RCC 7860 (cell line): ENCODE results near the gene SBF2.

Experiments used
- DNase-seq: peaks from one replicate; pipeline ENCODE4 v3.0.0-alpha.2; 2015; ENCODE audit warnings: low spot score
- FAIRE-seq: peaks from 2 replicates; lab custom pipeline; 2012; peaks lifted over from hg19 to GRCh38; lab: Jason Lieb, UNC

SBF2 gene

DNA sequence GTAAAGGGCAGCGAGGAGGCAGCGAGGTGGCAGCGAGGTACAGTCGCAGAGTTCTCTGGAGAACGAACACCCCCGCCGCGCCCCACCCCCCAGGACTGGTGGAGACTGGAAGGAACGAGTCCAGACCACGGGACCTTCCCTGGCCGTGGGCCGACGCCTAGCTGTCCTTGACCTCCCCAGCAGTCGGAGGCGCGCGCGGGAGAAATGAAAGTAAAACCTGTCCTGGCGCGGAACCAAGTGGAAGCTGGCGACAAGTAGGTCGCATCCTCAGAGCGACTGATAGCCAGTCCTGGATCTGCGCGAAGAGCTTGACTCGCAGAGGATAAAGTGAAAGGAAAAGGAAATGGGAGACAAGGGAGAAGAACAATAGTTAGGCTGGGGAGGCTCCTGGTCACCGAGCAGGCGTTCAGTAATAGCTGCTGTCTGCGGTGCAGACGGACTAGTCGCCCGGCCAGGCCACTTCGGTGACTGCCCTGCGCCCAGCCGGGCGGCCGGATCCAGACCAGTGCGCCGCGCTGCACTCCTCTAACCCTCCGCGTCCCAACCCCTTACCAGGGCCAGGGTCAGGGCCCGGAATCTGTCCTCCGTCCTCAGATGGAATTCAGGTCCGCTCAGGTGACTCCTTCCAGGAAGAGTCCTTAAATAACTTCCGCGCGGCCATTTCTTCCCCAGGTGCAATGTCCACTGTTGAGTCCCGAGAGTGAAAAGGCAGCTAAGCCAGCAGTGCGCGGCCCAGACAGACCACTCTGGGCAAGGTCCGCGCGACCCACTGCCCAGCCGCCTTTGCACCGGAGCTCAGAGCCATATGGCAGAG is 8.9 kb upstream of the SBF2 start:
- peak; percentile 68 for DNase-seq
- no peak for FAIRE-seq

DNA sequence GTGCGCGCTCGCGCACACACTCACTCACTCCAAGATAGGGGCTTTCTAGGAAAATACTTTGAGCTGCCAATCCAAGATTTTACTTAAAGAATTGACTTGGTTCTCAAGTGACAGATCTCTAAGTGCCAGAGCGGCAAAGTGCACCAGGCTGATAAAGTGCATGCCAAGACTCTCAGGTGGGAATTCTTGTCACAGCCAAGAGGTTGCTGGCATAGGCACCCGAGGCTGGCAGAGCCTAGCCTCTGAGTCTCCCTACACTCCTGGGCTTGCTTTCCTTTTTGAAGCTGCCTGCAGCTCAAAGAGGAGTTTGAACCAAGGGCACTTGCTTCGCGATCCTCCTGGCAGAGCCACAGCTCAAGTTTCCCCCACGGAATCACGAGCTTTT is 8.3 kb upstream of the SBF2 start:
- DNase-seq (no peak), FAIRE-seq (no peak)

DNA sequence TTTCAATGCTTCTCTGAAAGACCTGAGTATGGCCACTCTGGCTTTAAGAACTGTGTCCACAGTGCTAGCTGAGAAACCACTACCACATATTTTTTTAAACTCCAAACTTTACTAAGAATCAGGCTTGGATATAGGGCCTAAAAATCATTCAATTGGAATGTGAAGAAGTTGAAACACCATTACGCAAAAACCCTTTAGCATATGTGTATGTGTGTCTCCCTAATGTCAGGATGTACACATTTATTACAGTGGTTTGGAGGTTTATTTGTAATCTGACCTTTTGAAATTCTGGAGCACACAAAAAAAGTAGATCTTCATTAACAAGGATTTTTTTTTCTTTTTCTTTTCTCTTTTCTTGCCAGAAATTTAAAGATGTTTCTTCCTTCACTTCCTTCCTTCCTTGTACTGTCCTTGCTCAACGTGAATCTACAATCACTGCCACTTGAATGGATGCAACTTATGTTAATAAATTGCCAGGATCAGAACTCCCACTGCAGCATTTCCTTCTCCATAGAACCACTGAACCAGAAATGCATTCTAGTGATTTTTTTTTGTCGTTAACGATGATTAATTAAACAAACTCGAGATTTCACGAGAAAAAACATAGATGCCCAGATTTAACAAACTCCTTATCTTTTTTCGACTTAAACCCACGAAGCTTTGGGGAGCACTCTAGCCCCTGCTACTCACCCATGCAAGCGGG is 7.8 kb upstream of the SBF2 start:
- peak; percentile 88 for FAIRE-seq
- DNase-seq: peak; percentile 74

DNA sequence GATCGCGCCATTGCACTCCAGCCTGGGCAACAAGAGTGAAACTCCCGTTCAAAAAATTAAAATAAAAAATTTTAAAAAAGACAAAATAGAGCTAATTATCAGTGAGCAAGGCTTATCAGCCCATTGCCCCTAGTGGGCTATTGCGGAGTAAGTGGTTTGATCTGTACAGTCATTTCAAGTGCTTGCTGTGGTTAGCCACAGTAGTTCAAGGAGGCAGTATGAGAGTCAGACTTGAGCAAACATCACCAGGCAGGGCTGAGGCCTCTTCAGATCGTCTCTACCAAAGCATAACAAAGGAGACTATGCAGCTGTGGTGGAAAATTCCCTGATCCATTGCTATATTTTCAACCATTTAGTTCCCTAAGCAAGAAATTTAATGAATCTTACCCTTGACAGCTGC is 4.3 kb upstream of the SBF2 start:
- DNase-seq (peak; percentile 87), FAIRE-seq (peak; percentile 93)

DNA sequence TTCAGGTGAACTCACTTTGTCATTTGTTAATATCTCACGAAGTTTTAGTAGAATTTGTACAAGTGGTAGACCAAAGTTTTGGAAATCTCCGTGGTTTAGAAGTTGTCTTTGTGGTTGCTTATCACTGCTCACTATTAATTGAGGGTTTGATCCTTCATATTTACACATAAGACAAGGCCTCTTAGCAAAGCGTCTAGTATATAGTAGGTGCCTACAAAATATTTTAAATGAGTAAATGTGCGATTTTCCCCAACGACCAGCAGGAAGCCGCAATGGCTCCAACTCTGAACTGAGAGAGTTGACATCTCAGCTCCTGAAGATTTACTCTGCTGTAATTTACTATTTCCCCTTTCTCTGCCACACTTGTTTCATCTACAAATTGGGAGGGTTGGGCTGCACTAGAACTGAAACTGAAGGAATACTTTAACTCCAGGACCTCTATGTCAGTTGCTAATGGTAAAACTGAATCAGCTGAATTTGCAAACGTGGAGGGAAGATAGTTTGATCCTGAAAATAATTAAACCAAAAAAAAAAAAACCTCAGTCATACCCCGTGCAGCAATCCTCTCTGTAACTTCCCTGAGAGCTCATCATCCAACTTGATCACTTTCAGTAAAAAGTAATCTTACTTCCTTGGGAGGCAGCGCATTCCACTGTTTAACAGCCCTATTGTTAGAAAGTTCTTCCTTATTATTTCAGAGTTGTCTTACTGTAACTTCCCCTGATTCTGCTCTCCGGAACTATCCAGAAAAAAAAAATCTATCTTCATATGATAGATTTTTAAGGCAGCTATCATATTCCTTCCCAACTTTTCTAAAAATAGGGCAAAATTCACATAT is 1.3 kb upstream of the SBF2 start:
- no peak for FAIRE-seq
- no peak for DNase-seq

DNA sequence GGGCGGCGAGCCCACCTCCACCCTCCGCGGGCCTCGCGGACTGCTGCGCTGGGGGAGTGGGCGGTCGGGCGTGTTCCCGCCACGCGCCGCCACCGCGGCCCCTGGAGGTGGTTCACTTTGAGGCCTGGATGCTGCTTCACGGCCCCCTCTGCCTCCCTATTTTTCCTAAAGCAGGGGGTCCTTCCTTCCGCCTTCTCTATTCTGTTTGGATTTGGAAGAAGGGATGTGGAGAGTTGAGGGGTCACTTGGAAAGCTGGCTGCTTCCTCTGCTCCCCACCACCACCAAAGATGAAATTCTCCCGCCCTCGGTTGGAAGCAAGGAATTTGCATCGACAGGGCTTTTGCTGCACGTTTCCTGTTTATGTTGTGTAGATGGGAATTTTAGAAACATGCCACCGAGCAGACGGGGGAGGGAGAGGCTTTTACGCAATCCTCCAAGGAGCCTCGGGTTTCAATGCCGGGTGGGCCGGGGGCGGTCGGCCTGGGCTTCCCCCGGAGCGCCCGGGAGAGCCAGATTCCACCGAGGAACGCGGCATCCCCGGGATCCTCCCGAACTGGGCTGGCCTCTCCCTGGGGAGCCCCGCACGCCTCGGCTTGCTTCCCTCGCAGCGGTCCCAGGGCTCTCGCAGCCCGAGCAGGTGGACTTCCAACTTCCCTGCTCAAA is 403 bp upstream of the SBF2 start:
- FAIRE-seq: no peak

DNA sequence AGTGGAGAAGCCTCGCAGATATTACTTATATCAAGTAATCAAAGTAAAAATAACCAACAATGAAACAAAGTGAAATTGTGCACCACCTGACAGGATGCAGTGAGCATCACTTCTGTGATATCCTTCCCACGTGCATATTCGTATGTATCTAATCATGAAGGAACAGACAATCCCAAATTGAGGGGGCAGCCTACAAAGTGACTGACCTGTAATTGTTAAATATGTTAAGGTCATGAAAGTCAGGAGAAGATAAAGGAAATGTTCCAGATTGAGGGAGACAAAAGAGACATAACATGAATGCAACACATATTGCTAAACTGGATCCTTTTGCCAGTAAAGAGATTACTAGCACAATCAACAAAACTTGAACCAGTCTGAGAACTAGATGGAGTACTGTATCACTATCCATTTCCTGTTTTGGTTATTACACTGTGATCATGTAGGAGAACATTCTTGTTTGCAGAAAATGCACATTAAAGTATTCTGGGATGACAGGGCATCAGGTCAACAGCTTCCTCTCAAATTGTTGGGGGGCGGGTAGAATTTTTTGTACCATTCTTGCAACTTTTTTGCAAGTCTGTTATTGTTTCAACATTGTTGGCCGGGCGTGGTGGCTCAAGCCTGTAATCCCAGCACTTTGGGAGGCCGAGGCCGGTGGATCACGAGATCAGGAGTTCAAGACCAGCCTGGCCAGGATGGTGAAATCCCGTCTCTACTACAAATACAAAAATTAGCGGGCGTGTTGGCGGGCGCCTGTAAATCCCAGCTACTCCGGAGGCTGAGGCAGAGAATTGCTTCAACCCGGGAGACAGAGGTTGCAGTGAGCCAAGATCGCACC is 2.0 kb downstream of the SBF2 start:
- FAIRE-seq (no peak), DNase-seq (no peak)

More for the DNA sequence above, 403 bp upstream of the SBF2 start:
- DNase-seq: no peak

DNA sequence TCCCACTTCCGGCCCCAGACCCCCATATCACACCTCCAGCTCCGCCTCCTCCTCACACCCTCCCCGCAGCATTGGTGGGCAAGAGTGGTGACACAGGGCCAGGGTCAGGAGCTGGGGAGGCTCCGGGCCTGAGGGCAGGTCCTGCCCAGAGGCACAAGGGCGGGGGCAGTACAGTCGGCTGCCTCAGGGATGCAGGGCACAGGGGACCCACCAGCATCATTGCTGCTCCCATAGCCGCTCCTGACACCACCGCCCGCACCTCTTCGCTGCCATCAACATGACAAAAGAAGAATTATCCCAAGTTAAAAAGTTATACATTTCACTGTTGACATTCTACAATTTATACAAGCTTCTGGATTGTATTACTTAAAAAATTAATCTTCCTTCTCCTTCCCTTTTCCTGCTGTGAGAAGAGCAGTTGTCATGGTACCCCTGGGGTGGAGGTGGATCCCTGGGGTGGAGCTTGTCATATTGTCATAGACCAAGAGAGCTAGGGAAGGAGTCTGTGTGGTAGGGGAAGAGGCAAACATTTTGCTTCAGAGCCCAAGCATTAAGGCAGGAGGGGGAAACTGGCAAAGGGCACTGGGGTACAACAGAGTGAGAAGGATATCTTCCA is 4.1 kb downstream of the SBF2 start:
- DNase-seq (no peak), FAIRE-seq (no peak)

DNA sequence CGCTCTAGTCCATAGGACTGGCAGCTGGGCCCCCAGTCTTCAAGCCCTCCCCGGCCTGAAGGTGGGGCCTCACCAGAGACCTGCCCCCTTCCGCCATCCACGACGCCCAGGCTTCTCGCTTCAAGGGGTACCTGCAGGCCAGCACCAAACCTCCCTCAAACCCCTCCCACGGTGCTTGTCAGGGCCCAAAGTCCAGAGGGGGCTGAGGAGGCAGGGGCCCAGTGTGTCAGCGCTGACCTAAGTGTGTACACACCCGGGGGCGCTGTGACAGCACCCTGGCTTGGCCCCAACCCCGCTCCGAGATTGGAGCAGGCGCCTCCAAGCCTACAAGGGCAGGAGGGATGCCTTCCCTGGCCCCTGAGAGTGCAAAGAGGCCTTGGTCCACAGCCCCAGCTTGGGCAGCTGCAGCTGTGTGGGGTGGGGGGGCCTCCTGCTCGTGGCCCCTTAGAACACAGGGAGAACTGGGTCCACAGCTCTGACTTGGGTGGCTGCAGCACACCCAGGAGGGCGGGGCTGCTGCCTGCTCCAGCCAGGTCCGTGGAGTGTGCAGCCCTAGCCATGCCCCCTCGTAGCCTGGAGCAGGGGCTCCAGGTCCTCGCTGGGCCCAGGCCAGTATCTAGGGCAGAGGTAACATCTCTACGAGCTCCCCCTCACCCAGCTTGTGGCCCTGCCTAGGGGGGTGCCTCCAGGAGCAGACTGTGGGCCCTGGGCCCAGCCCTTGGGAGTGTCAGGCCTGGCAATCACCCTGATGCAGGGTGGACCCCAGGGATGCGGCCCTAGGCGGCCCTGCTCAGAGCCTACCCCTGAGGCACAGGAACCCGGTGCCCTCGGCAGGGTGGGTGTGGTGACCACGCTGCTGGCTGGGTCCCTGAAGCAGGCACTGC is 4.9 kb downstream of the SBF2 start:
- no peak for FAIRE-seq

DNA sequence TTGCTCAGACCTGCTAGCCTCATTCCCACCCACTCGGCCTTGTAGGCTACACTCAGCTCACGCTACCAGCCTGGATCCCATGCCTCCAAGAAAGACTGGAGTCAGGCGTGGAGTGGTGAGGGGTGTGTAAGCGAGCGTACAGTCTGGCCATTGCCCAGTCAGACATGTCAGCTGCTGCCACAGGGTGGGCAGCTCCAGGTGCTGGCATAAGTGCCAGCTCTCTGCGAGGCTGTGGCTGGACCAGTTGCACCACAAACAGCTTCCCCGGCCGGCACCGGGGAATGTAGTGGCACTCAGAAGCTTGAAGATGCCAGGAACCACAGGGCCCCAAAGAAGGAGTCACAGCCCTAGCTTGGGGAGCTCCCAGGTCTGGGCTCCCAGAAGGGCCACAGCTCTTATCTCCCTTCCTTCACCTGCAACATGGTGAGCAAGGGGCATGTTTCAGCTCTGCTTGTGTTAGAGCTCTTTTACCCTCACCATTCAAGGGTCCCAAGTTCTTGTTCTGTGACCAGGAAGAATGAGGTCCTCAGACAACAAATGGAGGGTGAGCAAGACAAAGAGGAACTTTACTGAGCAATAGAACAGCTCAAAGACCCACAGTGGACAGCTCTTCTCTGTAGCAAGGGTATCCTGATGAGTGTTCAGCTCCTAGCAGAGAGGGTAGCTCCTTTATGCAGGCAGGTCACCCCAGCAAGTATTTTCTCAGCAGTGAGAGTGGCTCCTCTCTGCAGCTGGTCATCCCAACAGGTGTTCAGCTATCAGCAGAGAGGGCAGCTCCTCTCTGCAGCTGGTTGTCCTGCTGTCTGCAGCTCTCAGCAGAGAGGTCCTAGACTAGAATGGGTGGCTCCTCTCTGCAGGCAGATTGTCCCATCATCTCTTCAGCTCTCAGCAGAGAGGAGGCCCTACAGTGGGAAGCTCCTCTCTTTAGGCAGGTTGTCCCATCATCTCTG is 6.0 kb downstream of the SBF2 start:
- no peak for DNase-seq
- no peak for FAIRE-seq

More for the DNA sequence above, 4.9 kb downstream of the SBF2 start:
- no peak for DNase-seq

DNA sequence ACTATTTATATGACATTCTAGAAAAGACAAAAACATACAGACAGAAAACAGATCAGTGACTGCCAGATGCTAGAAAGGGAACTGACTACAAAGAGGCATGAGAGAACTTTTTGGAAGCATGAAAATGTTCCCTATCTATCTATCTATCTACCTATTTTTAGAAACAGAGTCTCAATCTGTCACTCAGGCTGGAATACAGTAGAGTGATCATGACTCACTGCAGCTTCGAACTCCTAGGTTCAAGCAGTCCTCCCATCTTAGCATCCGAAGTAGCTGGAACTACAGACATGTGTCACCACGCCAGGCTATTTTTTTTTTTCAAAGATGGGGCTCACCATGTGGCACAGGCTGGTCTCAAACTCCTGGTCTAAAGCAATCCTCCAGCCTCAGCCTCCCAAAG is 6.9 kb downstream of the SBF2 start:
- FAIRE-seq (no peak), DNase-seq (no peak)

DNA sequence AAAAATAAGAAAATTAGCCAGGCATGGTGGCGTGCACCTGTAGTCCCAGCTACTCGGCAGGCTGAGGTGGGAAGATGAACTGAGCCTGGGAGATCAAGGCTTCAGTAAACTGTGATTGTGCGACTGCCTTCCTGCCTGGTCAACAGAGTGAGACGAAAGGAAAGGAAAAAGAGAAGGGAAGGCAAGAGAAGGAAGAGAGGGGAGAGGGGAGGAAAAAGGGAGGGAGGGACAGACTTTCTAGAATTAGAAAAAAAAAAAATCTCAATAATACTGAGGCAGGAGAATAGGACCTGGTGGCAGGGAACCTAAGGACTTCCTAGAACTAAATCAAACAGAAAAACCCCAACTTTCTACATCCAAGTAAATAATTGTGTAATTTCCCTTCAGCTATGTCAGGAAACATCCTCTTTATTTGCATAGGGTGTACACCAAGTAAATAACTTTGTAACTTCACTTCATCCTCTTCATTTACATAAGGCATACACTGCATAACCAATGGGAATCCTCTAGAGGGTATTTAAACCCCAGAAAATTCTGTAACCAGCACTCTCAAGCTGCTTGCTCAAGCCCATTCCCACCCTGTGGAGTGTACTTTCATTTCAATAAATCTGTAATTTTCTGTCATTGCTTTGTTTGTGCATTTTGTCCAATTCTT is 8.7 kb downstream of the SBF2 start:
- FAIRE-seq (no peak), DNase-seq (no peak)

DNA sequence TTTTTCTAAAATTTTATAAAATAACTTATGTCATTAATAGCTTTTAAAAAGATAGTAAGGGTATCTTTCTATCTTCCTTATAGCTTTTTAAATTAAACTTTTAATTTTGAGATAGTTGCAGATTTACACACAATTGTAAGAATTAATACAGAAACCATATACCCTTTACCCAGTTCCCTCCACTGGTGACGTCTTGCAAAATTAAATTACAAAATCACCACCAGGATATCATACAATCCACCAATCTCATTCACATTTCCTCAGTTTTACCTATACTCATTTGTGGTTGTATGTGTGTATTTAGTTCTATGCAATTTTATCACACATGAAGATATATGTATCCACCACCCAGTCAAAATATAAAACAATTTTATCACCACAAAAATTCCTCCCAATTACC is 10.0 kb downstream of the SBF2 start:
- DNase-seq (no peak), FAIRE-seq (peak; percentile 7)

DNA sequence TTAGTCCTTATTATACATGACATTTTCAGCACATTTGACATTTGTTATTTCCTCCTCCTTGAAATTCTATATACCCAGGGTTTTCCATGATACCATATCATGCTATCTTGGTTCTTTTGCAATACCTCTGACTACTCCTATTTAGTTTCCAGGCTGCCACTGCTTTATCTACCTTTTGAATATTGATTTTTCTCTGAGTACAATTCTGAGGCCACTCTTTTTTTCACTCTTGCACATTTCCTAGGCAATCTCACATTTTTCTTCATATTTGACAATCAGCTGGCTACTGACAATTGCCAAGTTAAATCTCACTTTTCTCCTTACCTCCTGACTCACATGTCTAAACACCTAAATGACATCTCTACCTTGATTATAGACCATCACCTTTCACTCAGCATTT is 11.9 kb downstream of the SBF2 start:
- DNase-seq (no peak), FAIRE-seq (no peak)

DNA sequence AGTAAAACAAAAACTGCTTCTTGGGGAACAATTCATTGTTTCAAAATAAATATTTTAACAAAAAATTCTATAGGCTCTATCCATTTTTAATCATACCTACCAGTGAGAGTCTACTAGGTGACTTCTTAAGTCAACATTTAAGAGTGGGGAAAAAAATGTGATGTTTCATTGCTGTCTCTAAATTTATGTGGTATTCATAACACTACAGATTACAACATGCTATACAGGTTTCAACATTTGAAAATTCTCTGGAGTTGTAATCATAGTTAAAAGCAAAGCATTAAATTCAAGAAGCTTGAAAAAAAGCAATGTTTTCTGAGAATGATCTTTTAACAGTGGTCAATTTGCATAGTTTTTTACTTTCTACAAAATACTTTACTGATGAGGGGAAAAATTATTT is 18.3 kb downstream of the SBF2 start:
- FAIRE-seq (no peak), DNase-seq (no peak)

DNA sequence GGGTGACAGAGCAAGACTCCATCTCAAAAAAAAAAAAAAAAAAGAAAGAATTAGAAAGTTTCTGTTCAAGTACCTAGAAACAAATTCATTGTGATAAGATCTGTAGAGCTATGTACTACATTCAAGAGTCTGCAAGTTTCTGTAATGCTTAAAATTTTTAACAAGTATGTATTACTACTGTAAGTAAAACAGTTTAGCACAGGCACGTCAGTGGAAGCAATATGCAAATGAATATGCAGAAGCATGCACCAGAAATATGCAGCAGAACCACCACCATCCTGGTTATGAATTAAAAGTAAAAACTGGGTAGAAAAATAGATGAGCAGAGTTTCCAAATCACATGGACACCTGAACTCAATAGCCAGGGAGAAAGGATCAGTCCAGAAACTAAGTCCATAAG is 19.3 kb downstream of the SBF2 start:
- FAIRE-seq: no peak
- DNase-seq: no peak

DNA sequence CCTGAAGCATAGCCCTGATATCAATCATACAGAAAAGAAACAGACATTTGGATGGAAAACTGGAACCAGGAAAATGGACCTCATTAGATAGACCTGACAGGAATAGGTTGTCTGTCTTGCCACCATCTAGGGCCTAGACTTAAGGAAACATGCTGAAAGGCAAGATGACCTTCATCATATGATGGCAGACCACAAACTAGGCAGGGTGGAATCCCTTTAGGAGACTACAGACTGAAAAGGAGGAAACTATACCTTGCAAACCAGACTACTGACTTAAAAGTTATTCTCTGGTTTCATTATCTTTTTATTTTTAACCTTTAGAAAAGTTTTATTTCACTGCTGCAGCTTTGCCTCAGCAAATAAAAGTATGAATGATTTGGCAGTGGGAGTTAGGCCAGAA is 20.3 kb downstream of the SBF2 start:
- DNase-seq (no peak), FAIRE-seq (no peak)
